ENCODE results near the gene KCNQ5. TPM values are rescaled to one million over a fixed set of nuclear protein-coding genes. Genes with fewer than 3 reads are reported as not detected.

The KCNQ5 gene
- polyA plus RNA-seq, 3 donors: not detected

- Histone ChIP-seq H3K79me2 (ENCODE audit: insufficient read depth, low read length) (no peaks in the 10 kb centered on the region), H3K4me1 (ENCODE audit: control insufficient read depth in 1 of 2, insufficient read depth in 2 of 2, low read length in 2 of 2) (no peaks in the 10 kb centered on the region), H3K27me3 (ENCODE audit: control insufficient read depth in 2 of 2, insufficient read depth in 2 of 2, low read length in 2 of 2) (no peaks in the 10 kb centered on the region), H3K36me3 (replicated peaks in 1 of 2; ENCODE audit: control insufficient read depth in 1 of 2, insufficient read depth in 2 of 2, low read length in 2 of 2) (no peaks in the 10 kb centered on the region), H3K4me2 (replicated peaks; ENCODE audit: extremely low read depth, low read length, poor library complexity, severe bottlenecking) (no peak overlapping the region), H3K27ac (ENCODE audit: low read depth in 1 of 2, low read length in 2 of 2) (no peak overlapping the region), H3K4me3 (replicated peaks in 1 of 3; ENCODE audit: low read depth in 2 of 3, low read length in 3 of 3) (no peak overlapping the region), H3K9me3 (replicated peaks in 1 of 2; ENCODE audit: control insufficient read depth in 1 of 2, insufficient read depth in 1 of 2, low read length in 2 of 2) (peaks cover 0 to 2% of the 10 kb centered on the region in 2 donors), H4K20me1 (ENCODE audit: insufficient read depth, low read length) (no peaks in the 10 kb centered on the region), H3K9ac (ENCODE audit: insufficient read depth, low read length, poor library complexity, severe bottlenecking) (no peak overlapping the region), H2AFZ (ENCODE audit: insufficient read depth, low read depth, low read length, poor library complexity, severe bottlenecking) (no peak overlapping the region)
- Mint-ChIP-seq H3K4me1 (no peaks in the 10 kb centered on the region), H3K27me3 (ENCODE audit: low read depth in 3 of 3) (peaks cover 0 to 5% (median 0%) of the 10 kb centered on the region in 3 donors), H3K9me3 (peaks cover 1 to 13% (median 3%) of the 10 kb centered on the region in 7 donors), H3K27ac (peak overlapping the region in 1 of 7 donors; percentile 26), H3K36me3 (no peaks in the 10 kb centered on the region), H3K4me3 (no peak overlapping the region)
- 86% methylated on average over 11 of the region's 11 CpGs for WGBS (ENCODE audit: insufficient coverage)
- intact Hi-C loops (cut with micrococcal nuclease): no loop called here
- no peak for DNase-seq
- TF ChIP-seq, protein P1, sequence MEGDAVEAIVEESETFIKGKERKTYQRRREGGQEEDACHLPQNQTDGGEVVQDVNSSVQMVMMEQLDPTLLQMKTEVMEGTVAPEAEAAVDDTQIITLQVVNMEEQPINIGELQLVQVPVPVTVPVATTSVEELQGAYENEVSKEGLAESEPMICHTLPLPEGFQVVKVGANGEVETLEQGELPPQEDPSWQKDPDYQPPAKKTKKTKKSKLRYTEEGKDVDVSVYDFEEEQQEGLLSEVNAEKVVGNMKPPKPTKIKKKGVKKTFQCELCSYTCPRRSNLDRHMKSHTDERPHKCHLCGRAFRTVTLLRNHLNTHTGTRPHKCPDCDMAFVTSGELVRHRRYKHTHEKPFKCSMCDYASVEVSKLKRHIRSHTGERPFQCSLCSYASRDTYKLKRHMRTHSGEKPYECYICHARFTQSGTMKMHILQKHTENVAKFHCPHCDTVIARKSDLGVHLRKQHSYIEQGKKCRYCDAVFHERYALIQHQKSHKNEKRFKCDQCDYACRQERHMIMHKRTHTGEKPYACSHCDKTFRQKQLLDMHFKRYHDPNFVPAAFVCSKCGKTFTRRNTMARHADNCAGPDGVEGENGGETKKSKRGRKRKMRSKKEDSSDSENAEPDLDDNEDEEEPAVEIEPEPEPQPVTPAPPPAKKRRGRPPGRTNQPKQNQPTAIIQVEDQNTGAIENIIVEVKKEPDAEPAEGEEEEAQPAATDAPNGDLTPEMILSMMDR (IDR thresholded peaks at IDR 0.05): no peak
These were observed 433.1 kb downstream of the KCNQ5 start for GRCh38 chr6:73054958-73055357.

- Mint-ChIP-seq H3K9me3 (peaks cover 0 to 13% (median 1%) of the 10 kb centered on the region in 7 donors), H3K27ac (no peak overlapping the region)
- 100% methylated on average over 1 of the region's 3 CpGs for WGBS (ENCODE audit: insufficient coverage)
These were observed 436.9 kb downstream of the KCNQ5 start for GRCh38 chr6:73058736-73059135.

More at GRCh38 chr6:73058736-73059135, 436.9 kb downstream of the KCNQ5 start:
- Mint-ChIP-seq H3K36me3 (no peaks in the 10 kb centered on the region), H3K4me1 (no peaks in the 10 kb centered on the region), H3K27me3 (ENCODE audit: low read depth in 3 of 3) (no peaks in the 10 kb centered on the region), H3K4me3 (no peak overlapping the region)
- Histone ChIP-seq H3K27ac (ENCODE audit: low read depth in 1 of 2, low read length in 2 of 2) (no peak overlapping the region), H2AFZ (ENCODE audit: insufficient read depth, low read depth, low read length, poor library complexity, severe bottlenecking) (no peak overlapping the region), H3K9me3 (replicated peaks in 1 of 2; ENCODE audit: control insufficient read depth in 1 of 2, insufficient read depth in 1 of 2, low read length in 2 of 2) (peaks cover 0 to 2% of the 10 kb centered on the region in 2 donors), H3K27me3 (ENCODE audit: control insufficient read depth in 2 of 2, insufficient read depth in 2 of 2, low read length in 2 of 2) (no peaks in the 10 kb centered on the region), H3K79me2 (ENCODE audit: insufficient read depth, low read length) (no peaks in the 10 kb centered on the region), H3K4me3 (replicated peaks in 1 of 3; ENCODE audit: low read depth in 2 of 3, low read length in 3 of 3) (no peak overlapping the region), H3K4me1 (ENCODE audit: control insufficient read depth in 1 of 2, insufficient read depth in 2 of 2, low read length in 2 of 2) (no peaks in the 10 kb centered on the region), H4K20me1 (ENCODE audit: insufficient read depth, low read length) (no peaks in the 10 kb centered on the region), H3K4me2 (replicated peaks; ENCODE audit: extremely low read depth, low read length, poor library complexity, severe bottlenecking) (no peak overlapping the region), H3K9ac (ENCODE audit: insufficient read depth, low read length, poor library complexity, severe bottlenecking) (no peak overlapping the region), H3K36me3 (replicated peaks in 1 of 2; ENCODE audit: control insufficient read depth in 1 of 2, insufficient read depth in 2 of 2, low read length in 2 of 2) (no peaks in the 10 kb centered on the region)
- intact Hi-C loops (cut with micrococcal nuclease): no loop called here
- TF ChIP-seq, protein P1 (IDR thresholded peaks at IDR 0.05): no peak
- DNase-seq: no peak

All from CD14-positive monocyte (primary cell).